ENCODE measurements around the gene ST6GALNAC1. TPM values are rescaled to one million over a fixed set of nuclear protein-coding genes. Genes with fewer than 3 reads are reported as not detected.

ST6GALNAC1 gene
- total and polyA plus RNA-seq, 2 of the 8 experiments (the other 6 are each of a cell fraction or from before 2014, with no cell fraction given): not detected

DNA sequence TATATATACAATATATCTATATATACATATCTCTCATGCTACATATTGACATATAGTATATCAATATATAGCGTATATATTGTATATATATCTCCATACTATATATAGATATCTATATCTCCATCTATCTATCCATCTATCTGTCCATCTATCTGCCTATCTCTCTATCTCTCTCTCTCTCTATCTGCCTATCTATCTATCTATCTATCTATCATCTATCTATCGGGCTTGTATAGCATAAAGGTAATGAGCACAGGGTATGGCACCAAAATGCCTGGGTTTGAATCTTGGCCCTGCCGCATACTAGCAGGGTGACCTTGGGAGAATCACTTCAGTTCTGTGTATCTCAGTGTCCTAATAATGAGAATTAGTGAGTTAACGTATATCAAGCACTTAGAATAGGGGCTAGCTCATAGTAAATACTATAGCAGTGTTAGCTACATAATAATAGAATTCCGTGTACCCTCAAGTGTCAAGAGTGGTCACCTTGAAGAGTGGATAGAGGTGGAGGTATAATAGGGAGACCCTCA, 1.5 kb downstream of the ST6GALNAC1 start:
- Histone ChIP-seq H3K9ac (replicated peaks in 1 of 4; ENCODE audit: extremely low read depth in 1 of 4, low read depth in 3 of 4, low read length in 3 of 4) (no peak overlapping the region), H3K4me2 (ENCODE audit: insufficient read depth in 1 of 2, low read depth in 2 of 2, low read length in 2 of 2) (no peak overlapping the region), H3K79me2 (ENCODE audit: control insufficient read depth in 1 of 2, insufficient read depth in 2 of 2, low read length in 2 of 2) (no peaks in the 10 kb centered on the region), H3K14ac (ENCODE audit: insufficient read length) (no peak overlapping the region), H3K4me1 (replicated peaks in 1 of 4; ENCODE audit: control insufficient read depth in 3 of 4, insufficient read depth in 4 of 4, low read length in 3 of 4) (peaks cover 0 to 5% (median 3%) of the 10 kb centered on the region in 4 experiments; a peak in 3 of 7 replicates), H3K18ac (ENCODE audit: extremely low read depth, low read length) (no peak overlapping the region), H3K27me3 (replicated peaks in 1 of 4; ENCODE audit: control insufficient read depth in 3 of 4, extremely low read depth in 1 of 4, insufficient read depth in 3 of 4, low read length in 3 of 4) (no peaks in the 10 kb centered on the region), H2BK15ac (ENCODE audit: low read length) (no peak overlapping the region), H3K4ac (replicated peaks; ENCODE audit: insufficient read length, low read depth, low read length) (no peak overlapping the region), H3K4me3 (ENCODE audit: extremely low read depth in 1 of 4, insufficient read depth in 2 of 4, low read depth in 3 of 4, low read length in 4 of 4) (no peak overlapping the region), H2BK120ac (replicated peaks; ENCODE audit: low read depth, low read length) (no peak overlapping the region), H2BK12ac (ENCODE audit: low read depth, low read length) (no peak overlapping the region), H3K23me2 (ENCODE audit: low read depth, low read length) (no peaks in the 10 kb centered on the region; the same call in 1 of the 2 replicates), H2AFZ (ENCODE audit: low read length) (no peak overlapping the region), H3K56ac (replicated peaks; ENCODE audit: insufficient read length, low read depth, low read length) (no peak overlapping the region), H4K20me1 (replicated peaks in 1 of 2; ENCODE audit: control insufficient read depth in 1 of 2, insufficient read depth in 2 of 2, low read length in 2 of 2) (no peaks in the 10 kb centered on the region), H4K5ac (ENCODE audit: insufficient read length, low read depth, low read length) (no peak overlapping the region), H3K79me1 (ENCODE audit: low read depth, low read length) (no peaks in the 10 kb centered on the region), H4K91ac (replicated peaks; ENCODE audit: insufficient read length, low read length) (no peak overlapping the region), H2BK5ac (ENCODE audit: low read depth, low read length) (no peak overlapping the region), H3K27ac (ENCODE audit: low read depth, low read length) (no peak overlapping the region), H3K36me3 (ENCODE audit: control insufficient read depth in 2 of 4, insufficient read depth in 4 of 4, low read length in 3 of 4) (no peaks in the 10 kb centered on the region), H3K23ac (ENCODE audit: insufficient read length) (no peak overlapping the region), H4K8ac (ENCODE audit: extremely low read depth, insufficient read depth, low read length) (no peak overlapping the region), H2AK5ac (ENCODE audit: low read depth, low read length) (no peak overlapping the region), H2BK20ac (ENCODE audit: low read length) (no peak overlapping the region), H3K9me3 (ENCODE audit: insufficient read depth in 2 of 2, low read depth in 1 of 2, low read length in 1 of 2) (no peaks in the 10 kb centered on the region)
- FAIRE-seq (no peak), DNase-seq (ENCODE audit: low read depth in 1 of 2, low spot score in 2 of 2) (no peak)
- ChIA-PET CTCF (ENCODE audit: partially characterized antibody) (interaction anchor here (0.9 to 1.3 kb wide), 2 partner anchors 40 to 414 kb away, joined by 3 to 5 read pairs; no protein-coding TSS in a partner anchor), POLR2A (ENCODE audit: partially characterized antibody) (interaction anchor here (1.0 kb wide), 1 partner anchor 74 kb away, joined by 3 read pairs; no protein-coding TSS in a partner anchor)
- TF ChIP-seq SUZ12 (IDR thresholded peaks at IDR 0.05; ENCODE audit: low read length): no peak
- TF ChIP-seq SRF (IDR thresholded peaks at IDR 0.05; ENCODE audit: low read depth, low read length): no peak
- TF ChIP-seq MAFK (IDR thresholded peaks at IDR 0.05; ENCODE audit: low read depth, low read length): no peak
- no peak for TF ChIP-seq ASH2L (IDR thresholded peaks at IDR 0.05; ENCODE audit: low read length)
- TF ChIP-seq, protein P1, sequence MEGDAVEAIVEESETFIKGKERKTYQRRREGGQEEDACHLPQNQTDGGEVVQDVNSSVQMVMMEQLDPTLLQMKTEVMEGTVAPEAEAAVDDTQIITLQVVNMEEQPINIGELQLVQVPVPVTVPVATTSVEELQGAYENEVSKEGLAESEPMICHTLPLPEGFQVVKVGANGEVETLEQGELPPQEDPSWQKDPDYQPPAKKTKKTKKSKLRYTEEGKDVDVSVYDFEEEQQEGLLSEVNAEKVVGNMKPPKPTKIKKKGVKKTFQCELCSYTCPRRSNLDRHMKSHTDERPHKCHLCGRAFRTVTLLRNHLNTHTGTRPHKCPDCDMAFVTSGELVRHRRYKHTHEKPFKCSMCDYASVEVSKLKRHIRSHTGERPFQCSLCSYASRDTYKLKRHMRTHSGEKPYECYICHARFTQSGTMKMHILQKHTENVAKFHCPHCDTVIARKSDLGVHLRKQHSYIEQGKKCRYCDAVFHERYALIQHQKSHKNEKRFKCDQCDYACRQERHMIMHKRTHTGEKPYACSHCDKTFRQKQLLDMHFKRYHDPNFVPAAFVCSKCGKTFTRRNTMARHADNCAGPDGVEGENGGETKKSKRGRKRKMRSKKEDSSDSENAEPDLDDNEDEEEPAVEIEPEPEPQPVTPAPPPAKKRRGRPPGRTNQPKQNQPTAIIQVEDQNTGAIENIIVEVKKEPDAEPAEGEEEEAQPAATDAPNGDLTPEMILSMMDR (IDR thresholded peaks at IDR 0.05; ENCODE audit: control extremely low read depth in 1 of 3, insufficient read depth in 1 of 3, low read depth in 1 of 3, low read length in 3 of 3): no peak
- TF ChIP-seq, protein P2, sequence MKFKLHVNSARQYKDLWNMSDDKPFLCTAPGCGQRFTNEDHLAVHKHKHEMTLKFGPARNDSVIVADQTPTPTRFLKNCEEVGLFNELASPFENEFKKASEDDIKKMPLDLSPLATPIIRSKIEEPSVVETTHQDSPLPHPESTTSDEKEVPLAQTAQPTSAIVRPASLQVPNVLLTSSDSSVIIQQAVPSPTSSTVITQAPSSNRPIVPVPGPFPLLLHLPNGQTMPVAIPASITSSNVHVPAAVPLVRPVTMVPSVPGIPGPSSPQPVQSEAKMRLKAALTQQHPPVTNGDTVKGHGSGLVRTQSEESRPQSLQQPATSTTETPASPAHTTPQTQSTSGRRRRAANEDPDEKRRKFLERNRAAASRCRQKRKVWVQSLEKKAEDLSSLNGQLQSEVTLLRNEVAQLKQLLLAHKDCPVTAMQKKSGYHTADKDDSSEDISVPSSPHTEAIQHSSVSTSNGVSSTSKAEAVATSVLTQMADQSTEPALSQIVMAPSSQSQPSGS (IDR thresholded peaks at IDR 0.05; ENCODE audit: low read length): no peak
- no peak for TF ChIP-seq CEBPB (IDR thresholded peaks at IDR 0.05; ENCODE audit: low read depth, low read length)
- no peak for TF ChIP-seq SIN3A (conservative IDR thresholded peaks at IDR 0.05 in 1 of 2, IDR thresholded peaks at IDR 0.05 in 1 of 2; ENCODE audit: low read depth in 1 of 2, low read length in 2 of 2)
- WGBS, 2 experiments (ENCODE audit: extremely low coverage in 1 of 2, insufficient coverage in 1 of 2, insufficient read length in 1 of 2, insufficient replicate concordance in 2 of 2, low coverage in 1 of 2, low lambda C conversion rate in 2 of 2, missing lambda C conversion rate in 1 of 2): 90% methylated on average over 5 of the region's 5 CpGs; no CpG with 5 or more reads in 1 of the 2 experiments
